ENCODE results near the gene CRYBA2. TPM values are rescaled to one million over a fixed set of nuclear protein-coding genes. Genes with fewer than 3 reads are reported as not detected.

Gene CRYBA2
- total RNA-seq, 1 experiment from 2014 or later: not detected

DNA sequence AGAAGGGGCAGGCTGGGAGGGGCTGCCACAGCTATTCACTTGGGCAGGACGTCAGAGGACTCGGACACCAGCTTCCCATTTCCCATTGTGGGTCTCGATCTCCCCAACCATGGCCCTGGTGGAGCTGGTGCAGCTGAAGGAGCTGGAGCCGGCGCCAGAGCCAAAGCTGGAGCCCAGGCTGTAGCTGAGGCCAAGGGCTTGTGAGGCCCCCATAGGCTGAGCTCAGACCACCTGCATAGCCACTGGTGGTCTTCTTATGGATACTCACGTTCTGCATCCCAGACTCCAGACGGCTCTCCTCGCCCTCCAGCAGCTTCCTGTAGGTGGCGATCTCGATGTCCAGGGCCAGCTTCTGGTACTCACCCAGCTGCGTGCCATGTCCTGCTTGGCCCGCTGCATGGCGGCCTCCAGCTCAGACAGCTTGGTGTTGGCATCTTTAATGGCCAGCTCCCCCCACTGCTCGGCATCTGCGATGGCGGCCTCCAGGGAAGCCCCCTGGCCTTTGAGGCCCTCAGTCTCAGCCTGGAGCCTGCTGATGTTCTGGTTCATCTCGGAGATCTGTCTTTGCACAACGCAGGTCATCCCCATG, 39.8 kb downstream of the CRYBA2 start:
- Histone ChIP-seq H3K4me3 (ENCODE audit: low read length) (no peak overlapping the region), H3K36me3 (ENCODE audit: insufficient read depth, low read length) (no peaks in the 10 kb centered on the region), H3K27me3 (ENCODE audit: low read length) (no peaks in the 10 kb centered on the region), H2AFZ (ENCODE audit: low read length) (no peak overlapping the region), H3K9me2 (replicated peaks; ENCODE audit: insufficient read depth, low read length) (no peaks in the 10 kb centered on the region), H3K4me2 (ENCODE audit: low read depth, low read length, poor library complexity, severe bottlenecking) (no peak overlapping the region), H3K4me1 (ENCODE audit: low read length) (no peaks in the 10 kb centered on the region), H3K27ac (ENCODE audit: low read length) (no peak overlapping the region), H3K9me3 (ENCODE audit: low read length) (no peaks in the 10 kb centered on the region), H3K9ac (ENCODE audit: low read length) (no peak overlapping the region), H3K79me2 (ENCODE audit: low read length) (no peaks in the 10 kb centered on the region), H4K20me1 (ENCODE audit: insufficient read depth, low read depth, low read length) (no peaks in the 10 kb centered on the region)
- DNase-seq: no peak

DNA sequence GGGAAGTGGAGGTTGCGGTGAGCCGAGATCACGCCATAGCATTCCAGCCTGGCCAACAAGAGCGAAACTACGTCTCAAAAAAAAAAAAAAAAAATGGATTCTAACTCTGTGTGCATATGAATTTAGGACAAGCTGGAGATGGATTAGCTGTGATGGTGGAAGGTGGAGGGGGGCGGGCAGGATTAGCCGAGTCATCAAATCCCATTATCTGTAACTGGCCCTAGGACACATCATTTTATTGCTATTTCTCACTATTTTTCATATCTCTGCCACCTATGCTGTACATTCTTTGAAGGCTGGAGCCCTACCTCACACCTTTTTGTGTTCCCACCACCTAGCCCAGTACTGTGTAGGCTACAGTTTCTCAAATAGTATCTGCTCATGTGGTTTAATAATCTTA, 41.1 kb downstream of the CRYBA2 start:
- Histone ChIP-seq H4K20me1 (ENCODE audit: insufficient read depth, low read depth, low read length) (no peaks in the 10 kb centered on the region), H2AFZ (ENCODE audit: low read length) (no peak overlapping the region), H3K9me2 (replicated peaks; ENCODE audit: insufficient read depth, low read length) (no peaks in the 10 kb centered on the region), H3K9ac (ENCODE audit: low read length) (no peak overlapping the region), H3K4me3 (ENCODE audit: low read length) (no peak overlapping the region), H3K9me3 (ENCODE audit: low read length) (no peaks in the 10 kb centered on the region), H3K4me1 (ENCODE audit: low read length) (no peaks in the 10 kb centered on the region), H3K79me2 (ENCODE audit: low read length) (no peaks in the 10 kb centered on the region), H3K27me3 (ENCODE audit: low read length) (no peaks in the 10 kb centered on the region), H3K36me3 (ENCODE audit: insufficient read depth, low read length) (no peaks in the 10 kb centered on the region), H3K4me2 (ENCODE audit: low read depth, low read length, poor library complexity, severe bottlenecking) (no peak overlapping the region), H3K27ac (ENCODE audit: low read length) (no peak overlapping the region)
- DNase-seq: no peak

DNA sequence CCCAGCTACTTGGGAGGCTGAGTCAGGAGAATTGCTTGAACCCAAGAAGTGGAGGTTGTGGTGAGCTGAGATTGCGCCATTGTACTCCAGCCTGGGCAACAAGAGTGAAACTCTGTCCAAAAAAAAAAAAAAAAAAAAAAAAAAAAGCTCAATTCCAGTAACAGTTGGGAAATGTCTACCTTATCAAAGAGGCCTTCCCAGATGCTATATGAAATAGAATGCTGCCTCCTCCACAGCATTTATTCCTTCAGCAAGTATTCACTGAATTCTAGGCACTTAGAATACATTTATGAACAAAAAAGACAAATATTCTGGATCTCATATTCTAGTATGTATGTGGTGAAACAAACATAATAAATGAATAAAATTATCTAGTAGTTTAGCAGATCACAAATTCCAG, 46.6 kb downstream of the CRYBA2 start:
- H2AFZ ChIP-seq (ENCODE audit: low read length): no peak overlapping the region
- DNase-seq: no peak
- H3K4me1 ChIP-seq (ENCODE audit: low read length): no peaks in the 10 kb centered on the region
- H3K27ac ChIP-seq (ENCODE audit: low read length): no peak overlapping the region
- no peak overlapping the region for H3K9ac ChIP-seq (ENCODE audit: low read length)
- no peak overlapping the region for H3K4me2 ChIP-seq (ENCODE audit: low read depth, low read length, poor library complexity, severe bottlenecking)
- H3K79me2 ChIP-seq (ENCODE audit: low read length): no peaks in the 10 kb centered on the region
- H3K9me3 ChIP-seq (ENCODE audit: low read length): no peaks in the 10 kb centered on the region
- 0 out of 2 replicates have a peak, but pooled peaks cover 2% of the 10 kb centered on the region for H3K27me3 ChIP-seq (ENCODE audit: low read length)
- no peaks in the 10 kb centered on the region for H3K36me3 ChIP-seq (ENCODE audit: insufficient read depth, low read length)
- H3K4me3 ChIP-seq (ENCODE audit: low read length): no peak overlapping the region
- no peaks in the 10 kb centered on the region for H3K9me2 ChIP-seq (replicated peaks; ENCODE audit: insufficient read depth, low read length)
- H4K20me1 ChIP-seq (ENCODE audit: insufficient read depth, low read depth, low read length): no peaks in the 10 kb centered on the region

DNA sequence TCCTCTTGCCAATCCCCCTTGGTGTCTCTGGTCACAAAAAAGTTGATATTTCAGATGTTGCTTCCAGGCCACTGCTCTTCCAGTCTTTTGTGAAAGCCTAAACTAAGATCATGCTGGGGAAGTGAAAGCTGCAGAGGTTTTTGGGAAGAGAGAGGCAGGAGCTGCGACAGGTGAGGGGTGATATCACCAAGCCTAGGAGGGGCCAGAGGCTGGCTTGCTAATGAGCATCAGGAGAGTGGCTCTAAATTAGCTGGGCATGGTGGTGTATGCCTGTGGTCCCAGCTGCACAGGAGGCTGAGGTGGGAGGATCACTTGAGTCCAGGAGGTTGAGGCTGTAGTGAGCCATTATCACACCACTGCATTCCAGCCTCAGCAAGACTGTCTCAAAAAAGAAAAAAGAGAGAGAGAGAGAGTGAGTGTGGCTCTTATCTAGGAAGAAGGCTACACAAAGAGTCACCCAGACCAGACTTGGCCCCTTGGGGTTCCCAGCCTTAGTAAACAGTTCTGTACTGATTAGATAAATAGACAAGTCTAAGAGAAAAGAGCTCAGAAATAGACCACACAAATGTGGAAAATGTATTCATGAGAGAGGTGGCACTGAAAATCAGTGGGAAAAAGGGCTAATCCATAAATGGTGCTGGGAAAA, 48.3 kb downstream of the CRYBA2 start:
- Histone ChIP-seq H3K9me3 (ENCODE audit: low read length) (no peaks in the 10 kb centered on the region), H3K27me3 (ENCODE audit: low read length) (0 out of 2 replicates have a peak, but pooled peaks cover 2% of the 10 kb centered on the region), H3K36me3 (ENCODE audit: insufficient read depth, low read length) (no peaks in the 10 kb centered on the region), H3K9me2 (replicated peaks; ENCODE audit: insufficient read depth, low read length) (no peaks in the 10 kb centered on the region), H3K79me2 (ENCODE audit: low read length) (no peaks in the 10 kb centered on the region), H3K9ac (ENCODE audit: low read length) (no peak overlapping the region), H3K4me1 (ENCODE audit: low read length) (no peaks in the 10 kb centered on the region), H3K4me3 (ENCODE audit: low read length) (no peak overlapping the region), H3K27ac (ENCODE audit: low read length) (no peak overlapping the region), H3K4me2 (ENCODE audit: low read depth, low read length, poor library complexity, severe bottlenecking) (no peak overlapping the region), H2AFZ (ENCODE audit: low read length) (no peak overlapping the region), H4K20me1 (ENCODE audit: insufficient read depth, low read depth, low read length) (no peaks in the 10 kb centered on the region)
- no peak for DNase-seq

Small RNA genes within 50 kb of the gene (small RNA-seq; reads per million reads assigned to genes)
- gene MIR375: 0.87 reads per million, percentile 25 among the genes with 10 or more reads in this experiment

Other genes starting within 250 kb of the CRYBA2 start
- 0.29 TPM in 1 of 2 replicates, not detected in the other for gene CYP27A1, start 211.3 kb downstream of the CRYBA2 start, total RNA-seq (2014; rRNA removed; shearing (Covaris generic); ENCODE audit: low replicate concordance)
- not detected in 2 replicates for gene PRKAG3, start 161.6 kb downstream of the CRYBA2 start, total RNA-seq (2014; rRNA removed; shearing (Covaris generic); ENCODE audit: low replicate concordance)
- 7.8 and 7.9 TPM in 2 replicates for gene WNT6, start 133.6 kb downstream of the CRYBA2 start, total RNA-seq (2014; rRNA removed; shearing (Covaris generic); ENCODE audit: low replicate concordance)
- gene WNT10A, start 112.6 kb downstream of the CRYBA2 start, total RNA-seq (2014; rRNA removed; shearing (Covaris generic); ENCODE audit: low replicate concordance): 2.9 and 3.8 TPM in 2 replicates
- gene CDK5R2, start 33.8 kb downstream of the CRYBA2 start, total RNA-seq (2014; rRNA removed; shearing (Covaris generic); ENCODE audit: low replicate concordance): 0.61 TPM in 1 of 2 replicates, not detected in the other
- not detected in 2 replicates for gene FEV, start 8.2 kb downstream of the CRYBA2 start, total RNA-seq (2014; rRNA removed; shearing (Covaris generic); ENCODE audit: low replicate concordance)
- 0.11 TPM in 1 of 2 replicates, not detected in the other for gene CFAP65, start 48.1 kb upstream of the CRYBA2 start, total RNA-seq (2014; rRNA removed; shearing (Covaris generic); ENCODE audit: low replicate concordance)
- gene IHH, start 67.5 kb upstream of the CRYBA2 start, total RNA-seq (2014; rRNA removed; shearing (Covaris generic); ENCODE audit: low replicate concordance): not detected in 2 replicates
- gene NHEJ1, start 167.4 kb upstream of the CRYBA2 start, total RNA-seq (2014; rRNA removed; shearing (Covaris generic); ENCODE audit: low replicate concordance): 10.4 and 21.5 TPM in 2 replicates
- gene SLC23A3, start 176.6 kb upstream of the CRYBA2 start, total RNA-seq (2014; rRNA removed; shearing (Covaris generic); ENCODE audit: low replicate concordance): 2.7 and 3.5 TPM in 2 replicates
- 38.7 and 64.8 TPM in 2 replicates for gene CNPPD1, start 183.5 kb upstream of the CRYBA2 start, total RNA-seq (2014; rRNA removed; shearing (Covaris generic); ENCODE audit: low replicate concordance)
- 61.1 and 93.8 TPM in 2 replicates for gene RETREG2, start 184.9 kb upstream of the CRYBA2 start, total RNA-seq (2014; rRNA removed; shearing (Covaris generic); ENCODE audit: low replicate concordance)
- gene ZFAND2B, start 213.4 kb upstream of the CRYBA2 start, total RNA-seq (2014; rRNA removed; shearing (Covaris generic); ENCODE audit: low replicate concordance): 28.0 and 37.6 TPM in 2 replicates
- 14.3 and 28.4 TPM in 2 replicates for gene ABCB6, start 225.5 kb upstream of the CRYBA2 start, total RNA-seq (2014; rRNA removed; shearing (Covaris generic); ENCODE audit: low replicate concordance)
- gene ATG9A, start 236.2 kb upstream of the CRYBA2 start, total RNA-seq (2014; rRNA removed; shearing (Covaris generic); ENCODE audit: low replicate concordance): 16.6 and 25.9 TPM in 2 replicates
- 159 and 230 TPM in 2 replicates for gene ANKZF1, start 236.4 kb upstream of the CRYBA2 start, total RNA-seq (2014; rRNA removed; shearing (Covaris generic); ENCODE audit: low replicate concordance)

Measured in Karpas-422 (cell line).